H1 (cell line): Measurements from ENCODE around the gene MYPOP. TPM values are rescaled to one million over a fixed set of nuclear protein-coding genes. Genes with fewer than 3 reads are reported as not detected.

ENCODE experiments used
- CBX5 ChIP-seq: fragments of 300-800, 300-1000 bp; sonication (generic); IDR thresholded peaks from 2 replicates; pipeline ENCODE4 v1.7.1; 2016; ENCODE audit warnings: antibody characterized with exemption, low read length, low read depth
- CEBPB ChIP-seq: IDR thresholded peaks from 2 replicates; pipeline ENCODE4 v1.6.1; 2012; ENCODE audit warnings: low read depth, low read length
- CREB1 ChIP-seq: IDR thresholded peaks from 2 replicates; pipeline ENCODE4 v1.6.1; 2012; ENCODE audit warnings: inconsistent platforms
- HDAC2 ChIP-seq, 2 experiments: fragments of 300-600 bp in 1 of 2; sonication (generic) in 1 of 2; IDR thresholded peaks; 2 replicates each; pipeline ENCODE4 v1.6.1; 2011 to 2012; ENCODE audit warnings: low read depth in 2 of 2, low read length in 2 of 2, mild to moderate bottlenecking in 2 of 2, moderate library complexity in 2 of 2, borderline replicate concordance in 1 of 2, inconsistent platforms in 1 of 2
- NANOG ChIP-seq: IDR thresholded peaks from 2 replicates; pipeline ENCODE4 v1.6.1; 2011; ENCODE audit warnings: low read length, low read depth, mild to moderate bottlenecking, inconsistent platforms; ENCODE audit not compliant: insufficient read depth, poor library complexity, severe bottlenecking
- RNF2 ChIP-seq: fragments of 200-900, 300-1000 bp; sonication (generic); IDR thresholded peaks from 2 replicates; pipeline ENCODE4 v1.7.1; 2016; ENCODE audit warnings: borderline replicate concordance, low read depth, mild to moderate bottlenecking, antibody characterized with exemption, low read length; ENCODE audit not compliant: poor library complexity, severe bottlenecking; ENCODE audit errors: missing control alignments
- polyA plus RNA-seq, 7 experiments: library from polyadenylated mRNA; depleted of rRNA in 3 of 7; stranded (reverse) in 5 of 7; unstranded in 2 of 7; fragments of >200 nt in 5 of 7; fragments of 200-250 nt in 2 of 7; gene quantifications; 1 replicate in 5 of 7; 2 replicates in 1 of 7; 4 replicates in 1 of 7; pipeline versions ENCODE4 v1.2.1 to v1.2.3, GENCODE V29; 2011 to 2013; ENCODE audit warnings: missing spikeins in 2 of 7, mixed read lengths in 2 of 7
- total RNA-seq: library from RNA; stranded (reverse); fragmentation: NEBNext Ultra II Directional; extraction: Animal tissue kit (Norgen Biotek cat#: 25700); gene quantifications from 2 replicates; pipeline ENCODE4 v1.2.1, GENCODE V29; 2021
- TF ChIP-seq, protein P1 (sequence below): fragments of 300-600 bp; sonication (generic); IDR thresholded peaks from 2 replicates; pipeline ENCODE4 v1.7.1; 2012; ENCODE audit warnings: low read length, moderate library complexity, mild to moderate bottlenecking, inconsistent platforms; ENCODE audit not compliant: insufficient replicate concordance
- TF ChIP-seq, protein P2 (sequence below): IDR thresholded peaks from 2 replicates; pipeline ENCODE4 v1.6.1; 2012; ENCODE audit warnings: inconsistent platforms

MYPOP gene
- total and polyA plus RNA-seq, 2 of the 8 experiments (the other 6 are each of a cell fraction or from before 2014, with no cell fraction given), result 3.2 to 11.1 TPM

DNA sequence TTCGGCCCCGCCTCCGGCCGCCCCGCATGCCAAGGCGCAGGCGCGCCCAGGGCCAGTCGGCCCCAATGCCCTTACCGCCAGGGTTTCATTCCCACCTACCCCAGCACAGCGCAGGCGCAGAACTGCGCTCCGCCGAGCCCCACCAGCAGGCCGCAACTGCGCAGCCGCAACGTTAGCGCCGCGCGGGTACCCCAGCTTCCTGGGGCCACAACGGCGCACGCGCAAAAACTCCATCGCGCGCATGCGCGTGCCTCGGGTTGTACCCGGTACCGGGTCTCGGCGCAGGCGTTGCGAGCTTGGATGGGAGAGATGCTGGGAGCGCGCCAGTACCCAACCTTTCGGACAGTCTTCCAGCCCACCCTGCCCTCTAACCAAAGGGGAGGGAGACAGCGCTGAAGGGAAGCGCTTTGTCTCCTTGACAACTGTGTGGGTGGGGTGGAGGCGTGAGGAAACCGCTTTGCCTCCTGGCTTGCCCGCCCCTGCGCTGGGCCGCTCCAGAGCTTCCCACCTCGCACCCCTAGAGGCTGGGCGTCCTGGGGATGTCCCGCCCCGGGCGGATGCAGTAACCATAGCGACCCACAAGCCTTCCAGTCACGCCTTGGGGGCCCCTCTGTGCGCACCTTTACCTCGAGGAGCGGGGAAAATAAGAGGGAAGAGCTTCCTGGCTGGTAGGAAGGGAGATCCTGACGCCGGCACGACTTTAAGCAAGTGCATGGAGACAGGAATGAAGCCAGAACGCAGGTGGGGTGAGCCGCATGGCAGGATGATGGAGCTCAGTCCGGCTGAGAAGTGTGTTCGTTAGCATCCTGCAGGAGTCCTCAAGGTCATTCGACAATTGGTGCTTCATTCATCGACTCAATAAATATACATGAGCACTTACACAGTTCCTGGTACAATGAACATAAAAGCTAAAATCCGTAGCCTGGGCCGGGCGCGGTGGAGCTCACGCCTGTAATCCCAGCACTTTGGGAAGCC lies 525 bp upstream of the MYPOP start (continued):
- TF ChIP-seq HDAC2 (IDR thresholded peaks at IDR 0.05; ENCODE audit: borderline replicate concordance in 1 of 2, low read depth in 2 of 2, low read length in 2 of 2) (no peak; a peak in 1 of 4 replicates), CREB1 (no peak), RNF2 (no peak), CBX5 (no peak), NANOG (no peak), CEBPB (no peak)
- TF ChIP-seq, protein P1, sequence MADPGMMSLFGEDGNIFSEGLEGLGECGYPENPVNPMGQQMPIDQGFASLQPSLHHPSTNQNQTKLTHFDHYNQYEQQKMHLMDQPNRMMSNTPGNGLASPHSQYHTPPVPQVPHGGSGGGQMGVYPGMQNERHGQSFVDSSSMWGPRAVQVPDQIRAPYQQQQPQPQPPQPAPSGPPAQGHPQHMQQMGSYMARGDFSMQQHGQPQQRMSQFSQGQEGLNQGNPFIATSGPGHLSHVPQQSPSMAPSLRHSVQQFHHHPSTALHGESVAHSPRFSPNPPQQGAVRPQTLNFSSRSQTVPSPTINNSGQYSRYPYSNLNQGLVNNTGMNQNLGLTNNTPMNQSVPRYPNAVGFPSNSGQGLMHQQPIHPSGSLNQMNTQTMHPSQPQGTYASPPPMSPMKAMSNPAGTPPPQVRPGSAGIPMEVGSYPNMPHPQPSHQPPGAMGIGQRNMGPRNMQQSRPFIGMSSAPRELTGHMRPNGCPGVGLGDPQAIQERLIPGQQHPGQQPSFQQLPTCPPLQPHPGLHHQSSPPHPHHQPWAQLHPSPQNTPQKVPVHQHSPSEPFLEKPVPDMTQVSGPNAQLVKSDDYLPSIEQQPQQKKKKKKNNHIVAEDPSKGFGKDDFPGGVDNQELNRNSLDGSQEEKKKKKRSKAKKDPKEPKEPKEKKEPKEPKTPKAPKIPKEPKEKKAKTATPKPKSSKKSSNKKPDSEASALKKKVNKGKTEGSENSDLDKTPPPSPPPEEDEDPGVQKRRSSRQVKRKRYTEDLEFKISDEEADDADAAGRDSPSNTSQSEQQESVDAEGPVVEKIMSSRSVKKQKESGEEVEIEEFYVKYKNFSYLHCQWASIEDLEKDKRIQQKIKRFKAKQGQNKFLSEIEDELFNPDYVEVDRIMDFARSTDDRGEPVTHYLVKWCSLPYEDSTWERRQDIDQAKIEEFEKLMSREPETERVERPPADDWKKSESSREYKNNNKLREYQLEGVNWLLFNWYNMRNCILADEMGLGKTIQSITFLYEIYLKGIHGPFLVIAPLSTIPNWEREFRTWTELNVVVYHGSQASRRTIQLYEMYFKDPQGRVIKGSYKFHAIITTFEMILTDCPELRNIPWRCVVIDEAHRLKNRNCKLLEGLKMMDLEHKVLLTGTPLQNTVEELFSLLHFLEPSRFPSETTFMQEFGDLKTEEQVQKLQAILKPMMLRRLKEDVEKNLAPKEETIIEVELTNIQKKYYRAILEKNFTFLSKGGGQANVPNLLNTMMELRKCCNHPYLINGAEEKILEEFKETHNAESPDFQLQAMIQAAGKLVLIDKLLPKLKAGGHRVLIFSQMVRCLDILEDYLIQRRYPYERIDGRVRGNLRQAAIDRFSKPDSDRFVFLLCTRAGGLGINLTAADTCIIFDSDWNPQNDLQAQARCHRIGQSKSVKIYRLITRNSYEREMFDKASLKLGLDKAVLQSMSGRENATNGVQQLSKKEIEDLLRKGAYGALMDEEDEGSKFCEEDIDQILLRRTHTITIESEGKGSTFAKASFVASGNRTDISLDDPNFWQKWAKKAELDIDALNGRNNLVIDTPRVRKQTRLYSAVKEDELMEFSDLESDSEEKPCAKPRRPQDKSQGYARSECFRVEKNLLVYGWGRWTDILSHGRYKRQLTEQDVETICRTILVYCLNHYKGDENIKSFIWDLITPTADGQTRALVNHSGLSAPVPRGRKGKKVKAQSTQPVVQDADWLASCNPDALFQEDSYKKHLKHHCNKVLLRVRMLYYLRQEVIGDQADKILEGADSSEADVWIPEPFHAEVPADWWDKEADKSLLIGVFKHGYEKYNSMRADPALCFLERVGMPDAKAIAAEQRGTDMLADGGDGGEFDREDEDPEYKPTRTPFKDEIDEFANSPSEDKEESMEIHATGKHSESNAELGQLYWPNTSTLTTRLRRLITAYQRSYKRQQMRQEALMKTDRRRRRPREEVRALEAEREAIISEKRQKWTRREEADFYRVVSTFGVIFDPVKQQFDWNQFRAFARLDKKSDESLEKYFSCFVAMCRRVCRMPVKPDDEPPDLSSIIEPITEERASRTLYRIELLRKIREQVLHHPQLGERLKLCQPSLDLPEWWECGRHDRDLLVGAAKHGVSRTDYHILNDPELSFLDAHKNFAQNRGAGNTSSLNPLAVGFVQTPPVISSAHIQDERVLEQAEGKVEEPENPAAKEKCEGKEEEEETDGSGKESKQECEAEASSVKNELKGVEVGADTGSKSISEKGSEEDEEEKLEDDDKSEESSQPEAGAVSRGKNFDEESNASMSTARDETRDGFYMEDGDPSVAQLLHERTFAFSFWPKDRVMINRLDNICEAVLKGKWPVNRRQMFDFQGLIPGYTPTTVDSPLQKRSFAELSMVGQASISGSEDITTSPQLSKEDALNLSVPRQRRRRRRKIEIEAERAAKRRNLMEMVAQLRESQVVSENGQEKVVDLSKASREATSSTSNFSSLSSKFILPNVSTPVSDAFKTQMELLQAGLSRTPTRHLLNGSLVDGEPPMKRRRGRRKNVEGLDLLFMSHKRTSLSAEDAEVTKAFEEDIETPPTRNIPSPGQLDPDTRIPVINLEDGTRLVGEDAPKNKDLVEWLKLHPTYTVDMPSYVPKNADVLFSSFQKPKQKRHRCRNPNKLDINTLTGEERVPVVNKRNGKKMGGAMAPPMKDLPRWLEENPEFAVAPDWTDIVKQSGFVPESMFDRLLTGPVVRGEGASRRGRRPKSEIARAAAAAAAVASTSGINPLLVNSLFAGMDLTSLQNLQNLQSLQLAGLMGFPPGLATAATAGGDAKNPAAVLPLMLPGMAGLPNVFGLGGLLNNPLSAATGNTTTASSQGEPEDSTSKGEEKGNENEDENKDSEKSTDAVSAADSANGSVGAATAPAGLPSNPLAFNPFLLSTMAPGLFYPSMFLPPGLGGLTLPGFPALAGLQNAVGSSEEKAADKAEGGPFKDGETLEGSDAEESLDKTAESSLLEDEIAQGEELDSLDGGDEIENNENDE, result no peak
- TF ChIP-seq, protein P2, sequence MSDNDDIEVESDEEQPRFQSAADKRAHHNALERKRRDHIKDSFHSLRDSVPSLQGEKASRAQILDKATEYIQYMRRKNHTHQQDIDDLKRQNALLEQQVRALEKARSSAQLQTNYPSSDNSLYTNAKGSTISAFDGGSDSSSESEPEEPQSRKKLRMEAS, result peak; percentile 59
